Measurements from ENCODE around the gene PAX8.

Gene PAX8

GRCh38 chr2:113202305-113203216, 76.2 kb downstream of the PAX8 start:
- DNase-seq = no peak

GRCh38 chr2:113201496-113202304, 77.0 kb downstream of the PAX8 start:
- DNase-seq = no peak

GRCh38 chr2:113200736-113201490, 77.8 kb downstream of the PAX8 start:
- DNase-seq = no peak

- no peak for DNase-seq
These were observed 78.5 kb downstream of the PAX8 start for GRCh38 chr2:113200236-113200635.

GRCh38 chr2:113198790-113199612, 79.7 kb downstream of the PAX8 start:
- peak; percentile 86 for DNase-seq

- DNase-seq = no peak
These were observed 80.5 kb downstream of the PAX8 start for GRCh38 chr2:113198048-113198789.

GRCh38 chr2:113197347-113198047, 81.2 kb downstream of the PAX8 start:
- no peak for DNase-seq

GRCh38 chr2:113196839-113197238, 81.9 kb downstream of the PAX8 start:
- DNase-seq = no peak

- DNase-seq = no peak
These were observed 82.7 kb downstream of the PAX8 start for GRCh38 chr2:113195923-113196501.

- DNase-seq = no peak
These were observed 86.1 kb downstream of the PAX8 start for GRCh38 chr2:113192459-113193100.

GRCh38 chr2:113190871-113191270, 87.8 kb downstream of the PAX8 start:
- no peak for DNase-seq

- no peak for DNase-seq
These were observed 91.0 kb downstream of the PAX8 start for GRCh38 chr2:113187771-113188170.

GRCh38 chr2:113186433-113186796, 92.3 kb downstream of the PAX8 start:
- no peak for DNase-seq

- DNase-seq = no peak
These were observed 92.9 kb downstream of the PAX8 start for GRCh38 chr2:113185664-113186432.

- no peak for DNase-seq
These were observed 94.0 kb downstream of the PAX8 start for GRCh38 chr2:113184531-113185230.

GRCh38 chr2:113183703-113184102, 95.0 kb downstream of the PAX8 start:
- DNase-seq = no peak

GRCh38 chr2:113183264-113183663, 95.5 kb downstream of the PAX8 start:
- no peak for DNase-seq

- no peak for DNase-seq
These were observed 96.1 kb downstream of the PAX8 start for GRCh38 chr2:113182471-113183260.
